Measurements from ENCODE around the gene GABRA1. TPM values are rescaled to one million over a fixed set of nuclear protein-coding genes. Genes with fewer than 3 reads are reported as not detected.

GABRA1 gene
- total RNA-seq, 1 experiment from 2014 or later = not detected

DNA sequence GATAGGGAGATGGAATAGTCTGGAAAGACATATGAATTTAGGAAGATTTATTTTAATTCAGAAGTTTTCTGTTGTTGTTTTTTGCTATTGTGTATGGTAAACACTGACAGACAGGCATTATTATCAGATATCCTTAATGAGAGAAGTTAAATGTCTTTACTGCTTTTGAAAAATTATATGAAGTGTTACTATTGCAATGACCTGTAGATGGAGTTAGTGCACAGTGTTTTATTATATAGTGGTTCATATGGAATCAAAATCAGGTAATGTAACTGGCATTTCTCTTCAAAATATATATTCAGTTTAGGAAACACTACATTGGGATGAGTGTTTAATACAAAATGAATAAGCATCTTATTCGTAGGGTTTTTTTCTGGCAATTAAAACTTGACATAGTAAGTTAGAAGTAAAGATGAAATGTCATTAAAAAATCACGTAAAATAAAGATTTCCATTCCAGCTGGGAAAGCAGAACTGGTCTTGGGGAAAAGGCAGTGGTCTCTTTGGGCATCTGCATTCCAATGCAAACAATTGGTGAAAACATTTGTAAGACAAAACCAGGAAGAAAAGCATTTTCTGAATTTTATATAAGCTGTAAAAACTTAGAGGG, 3.9 kb downstream of the GABRA1 start:
- no TSS peak for BruUV-seq (replicated peaks)
- H3K27ac Mint-ChIP-seq (ENCODE audit: unreplicated experiment) = no peak overlapping the region
- H3K4me3 Mint-ChIP-seq (ENCODE audit: unreplicated experiment) = no peak overlapping the region
- no peak overlapping the region for H3K4me3 ChIP-seq (ENCODE audit: low read depth, low read length)
- peaks cover 4% of the 10 kb centered on the region for H3K27me3 Mint-ChIP-seq (ENCODE audit: insufficient read depth, unreplicated experiment)
- no peaks in the 10 kb centered on the region for H3K9me3 Mint-ChIP-seq (ENCODE audit: unreplicated experiment)
- no peaks in the 10 kb centered on the region for H3K4me1 Mint-ChIP-seq (ENCODE audit: low read depth, unreplicated experiment)
- H3K36me3 ChIP-seq (ENCODE audit: control insufficient read depth, insufficient read depth, low read length) = no peaks in the 10 kb centered on the region
- no peak for DNase-seq
- CTCF ChIA-PET = no interaction called here
- H3K27me3 ChIP-seq (replicated peaks; ENCODE audit: control insufficient read depth, insufficient read depth, low read length) = no peaks in the 10 kb centered on the region
- H3K9me3 ChIP-seq = no peaks in the 10 kb centered on the region
- no peak for TF ChIP-seq CTCF (IDR thresholded peaks at IDR 0.05; ENCODE audit: insufficient read depth in 1 of 2, low read depth in 1 of 2, low read length in 1 of 2, severe bottlenecking in 1 of 2, unreplicated experiment in 1 of 2)
- no peaks in the 10 kb centered on the region for H3K4me1 ChIP-seq
- POLR2A ChIA-PET = no interaction called here
- no peaks in the 10 kb centered on the region for H3K36me3 Mint-ChIP-seq (ENCODE audit: insufficient read depth, unreplicated experiment)
- intact Hi-C loops (cut with micrococcal nuclease; ENCODE audit: unreplicated experiment) = loop anchor here (1.0 to 5.0 kb wide), 2 partner anchors 245 to 356 kb away; no protein-coding TSS in a partner anchor

- TF ChIP-seq CTCF (IDR thresholded peaks at IDR 0.05; ENCODE audit: insufficient read depth in 1 of 2, low read depth in 1 of 2, low read length in 1 of 2, severe bottlenecking in 1 of 2, unreplicated experiment in 1 of 2) = no peak
- peaks cover 7% of the 10 kb centered on the region for H3K4me1 Mint-ChIP-seq (ENCODE audit: low read depth, unreplicated experiment)
- H3K27ac Mint-ChIP-seq (ENCODE audit: unreplicated experiment) = no peak overlapping the region
- Histone ChIP-seq H3K4me3 (ENCODE audit: low read depth, low read length) (no peak overlapping the region), H3K27me3 (replicated peaks; ENCODE audit: control insufficient read depth, insufficient read depth, low read length) (no peaks in the 10 kb centered on the region), H3K4me1 (peaks cover 8% of the 10 kb centered on the region; the same call in 1 of the 2 replicates), H3K36me3 (ENCODE audit: control insufficient read depth, insufficient read depth, low read length) (no peaks in the 10 kb centered on the region), H3K9me3 (no peaks in the 10 kb centered on the region)
- POLR2A ChIA-PET = no interaction called here
- no peak for DNase-seq
- intact Hi-C loops (cut with micrococcal nuclease; ENCODE audit: unreplicated experiment) = no loop called here
- no TSS peak for BruUV-seq (replicated peaks)
- H3K36me3 Mint-ChIP-seq (ENCODE audit: insufficient read depth, unreplicated experiment) = no peaks in the 10 kb centered on the region
- no peaks in the 10 kb centered on the region for H3K9me3 Mint-ChIP-seq (ENCODE audit: unreplicated experiment)
- CTCF ChIA-PET = no interaction called here
- H3K4me3 Mint-ChIP-seq (ENCODE audit: unreplicated experiment) = no peak overlapping the region
- no peaks in the 10 kb centered on the region for H3K27me3 Mint-ChIP-seq (ENCODE audit: insufficient read depth, unreplicated experiment)
These were observed 9.4 kb downstream of the GABRA1 start for GRCh38 chr5:161857358-161857757.

GRCh38 chr5:161863259-161863658, 15.3 kb downstream of the GABRA1 start:
- no peak overlapping the region for H3K4me3 ChIP-seq (ENCODE audit: low read depth, low read length)
- no peak for TF ChIP-seq CTCF (IDR thresholded peaks at IDR 0.05; ENCODE audit: insufficient read depth in 1 of 2, low read depth in 1 of 2, low read length in 1 of 2, severe bottlenecking in 1 of 2, unreplicated experiment in 1 of 2)
- Mint-ChIP-seq H3K9me3 (ENCODE audit: unreplicated experiment) (no peaks in the 10 kb centered on the region), H3K27me3 (ENCODE audit: insufficient read depth, unreplicated experiment) (no peaks in the 10 kb centered on the region), H3K36me3 (ENCODE audit: insufficient read depth, unreplicated experiment) (no peaks in the 10 kb centered on the region), H3K4me1 (ENCODE audit: low read depth, unreplicated experiment) (no peaks in the 10 kb centered on the region), H3K4me3 (ENCODE audit: unreplicated experiment) (no peak overlapping the region), H3K27ac (ENCODE audit: unreplicated experiment) (no peak overlapping the region)
- no peaks in the 10 kb centered on the region for H3K27me3 ChIP-seq (replicated peaks; ENCODE audit: control insufficient read depth, insufficient read depth, low read length)
- POLR2A ChIA-PET = no interaction called here
- H3K9me3 ChIP-seq = no peaks in the 10 kb centered on the region
- no peak for DNase-seq
- no peaks in the 10 kb centered on the region for H3K36me3 ChIP-seq (ENCODE audit: control insufficient read depth, insufficient read depth, low read length)
- BruUV-seq (replicated peaks) = no TSS peak
- CTCF ChIA-PET = no interaction called here
- no peaks in the 10 kb centered on the region for H3K4me1 ChIP-seq
- intact Hi-C loops (cut with micrococcal nuclease; ENCODE audit: unreplicated experiment) = no loop called here

All from Caco-2 (cell line).